GM12878 (cell line): ENCODE measurements around the gene SLC35E1. TPM values are rescaled to one million over a fixed set of nuclear protein-coding genes. Genes with fewer than 3 reads are reported as not detected.

Experiments
- ATF7 ChIP-seq: fragments of 450-650 bp; IDR thresholded peaks from 2 replicates; pipeline ENCODE4 v1.6.1; 2016; ENCODE audit warnings: low read depth, mild to moderate bottlenecking
- DPF2 ChIP-seq: fragments of 450-650 bp; IDR thresholded peaks from 2 replicates; pipeline ENCODE4 v1.6.1; 2017; ENCODE audit warnings: mild to moderate bottlenecking
- EGR1 ChIP-seq, 2 experiments: IDR thresholded peaks; 1 replicate in 1 of 2; 2 replicates in 1 of 2; pipeline ENCODE4 v1.6.1; 2011 to 2012; ENCODE audit warnings: low read depth in 2 of 2, low read length in 2 of 2, borderline replicate concordance in 1 of 2, mild to moderate bottlenecking in 1 of 2, moderate library complexity in 1 of 2
- HSF1 ChIP-seq: fragments of 150-350 bp; IDR thresholded peaks from 2 replicates; pipeline ENCODE4 v1.6.1; 2014; ENCODE audit warnings: mild to moderate bottlenecking, low read depth, low read length
- IRF3 ChIP-seq: fragments of 450-650 bp; IDR thresholded peaks from 2 replicates; pipeline ENCODE4 v1.6.1; 2014; ENCODE audit warnings: mild to moderate bottlenecking
- MEF2A ChIP-seq: IDR thresholded peaks from 2 replicates; pipeline ENCODE4 v1.6.1; 2011; ENCODE audit warnings: low read depth, mild to moderate bottlenecking, low read length, moderate library complexity; ENCODE audit not compliant: insufficient read depth
- MEF2B ChIP-seq: fragments of 450-650 bp; IDR thresholded peaks from 2 replicates; pipeline ENCODE4 v1.6.1; 2018; ENCODE audit warnings: mild to moderate bottlenecking, moderate library complexity; ENCODE audit not compliant: partially characterized antibody, poor library complexity, severe bottlenecking
- RFX5 ChIP-seq: IDR thresholded peaks from 2 replicates; pipeline ENCODE4 v1.6.1; 2011; ENCODE audit warnings: low read depth, low read length, improper control_type of control experiment
- TCF7 ChIP-seq: IDR thresholded peaks from 2 replicates; pipeline ENCODE4 v1.6.1; 2014; ENCODE audit warnings: antibody characterized with exemption, borderline replicate concordance
- YY1 ChIP-seq: IDR thresholded peaks from 2 replicates; pipeline ENCODE4 v1.6.1; 2011; ENCODE audit warnings: low read depth, mild to moderate bottlenecking, low read length
- ZNF217 ChIP-seq: fragments of 450-650 bp; IDR thresholded peaks from 2 replicates; pipeline ENCODE4 v1.6.1; 2017; ENCODE audit warnings: antibody characterized with exemption, mild to moderate bottlenecking
- ZNF274 ChIP-seq: IDR thresholded peaks from one replicate; pipeline ENCODE4 v1.8.0; 2011; ENCODE audit not compliant: insufficient read length, insufficient read depth
- polyA plus RNA-seq, 11 experiments: library from polyadenylated mRNA; depleted of rRNA in 4 of 11; unstranded in 6 of 11; stranded (reverse) in 5 of 11; fragments of >200 nt; fragmentation: Nextera tagmentation in 4 of 11; fragmentation: Illumina TruSeq in 1 of 11; extraction: Ambion mirVana in 4 of 11; extraction: Trizol in 1 of 11; gene quantifications; 1 replicate in 1 of 11; 2 replicates in 10 of 11; pipeline versions ENCODE4 v1.2.1 to v1.2.3, GENCODE V29; 2011 to 2016; ENCODE audit warnings: inconsistent platforms in 2 of 11, missing spikeins in 2 of 11, low read depth in 1 of 11
- total RNA-seq, 4 experiments: library from RNA; depleted of rRNA in 3 of 4; stranded (reverse); fragments of >200 nt in 3 of 4; fragmentation: Illumina TruSeq in 1 of 4; extraction: Trizol in 1 of 4; gene quantifications; 2 replicates each; pipeline versions ENCODE4 v1.2.1 to v1.2.3, GENCODE V29; 2013 to 2021

The SLC35E1 gene
- total and polyA plus RNA-seq, 10 of the 15 experiments (the other 5 are each of a cell fraction or from before 2014, with no cell fraction given) = 11.3 to 37.7 (median 22.1) TPM

- TF ChIP-seq HSF1 = peak; percentile 29; the same call in 1 of the 2 replicates
- no peak for TF ChIP-seq ZNF274
- TF ChIP-seq RFX5 = no peak
- TF ChIP-seq DPF2 = peak; percentile 62
- TF ChIP-seq TCF7 = no peak; the same call in 1 of the 2 replicates
- TF ChIP-seq ATF7 = peak; percentile 76
- no peak for TF ChIP-seq IRF3
- TF ChIP-seq ZNF217 = 0 out of 2 replicates have a peak, but pooled peaks have one; percentile 13
- no peak; the same call in none of the 2 replicates for TF ChIP-seq YY1
- peak; percentile 100 for TF ChIP-seq MEF2B
- TF ChIP-seq MEF2A = no peak
- peak in 1 of 2 experiments; percentile 12; a peak in 1 of 3 replicates for TF ChIP-seq EGR1 (IDR thresholded peaks at IDR 0.05; ENCODE audit: borderline replicate concordance in 1 of 2, low read depth in 2 of 2, low read length in 2 of 2)
These were observed 15.0 kb upstream of the SLC35E1 start (continued) for GRCh38 chr19:16586991-16587832.
